Activated CD4-positive, alpha-beta T cell treated with anti-CD3 and anti-CD28 coated beads, Interleukin-2, amount 50 U/mL, for 48 hours (primary cell): ENCODE measurements around the gene MGAT4C.
"Not testable (repeated sequence)": the region's sequence is repeated elsewhere in the genome, so short reads cannot be mapped to it uniquely, and the experiment has no call there.

Experiments used
- DNase-seq, 2 experiments: peaks; one replicate each; pipeline ENCODE4 v3.0.0-alpha.2; 2020

MGAT4C gene

GRCh38 chr12:86256163-86256562, at the start of gene MGAT4C:
TSS of gene MGAT4C (minus strand) at chr12:86256391.
- no peak for DNase-seq

DNA sequence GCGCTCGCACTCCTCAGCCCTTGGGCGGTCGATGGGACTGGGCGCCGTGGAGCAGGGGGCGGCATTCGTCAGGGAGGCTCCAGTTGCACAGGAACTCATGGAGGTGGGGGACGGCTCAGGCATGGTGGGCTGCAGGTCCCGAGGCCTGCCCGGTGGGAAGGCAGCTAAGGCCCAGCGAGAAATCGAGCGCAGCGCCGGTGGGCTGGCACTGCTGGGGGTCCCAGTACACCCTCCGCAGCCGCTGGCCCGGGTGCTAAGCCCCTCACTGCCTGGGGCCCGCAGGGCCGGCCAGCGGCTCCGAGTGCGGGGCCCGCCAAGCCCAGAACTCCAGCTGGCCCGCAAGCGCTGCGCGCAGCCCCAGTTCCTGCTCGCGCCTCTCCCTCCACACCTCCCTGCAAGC, 40.2 kb upstream of the MGAT4C start:
- not testable (repeated sequence) for DNase-seq

DNA sequence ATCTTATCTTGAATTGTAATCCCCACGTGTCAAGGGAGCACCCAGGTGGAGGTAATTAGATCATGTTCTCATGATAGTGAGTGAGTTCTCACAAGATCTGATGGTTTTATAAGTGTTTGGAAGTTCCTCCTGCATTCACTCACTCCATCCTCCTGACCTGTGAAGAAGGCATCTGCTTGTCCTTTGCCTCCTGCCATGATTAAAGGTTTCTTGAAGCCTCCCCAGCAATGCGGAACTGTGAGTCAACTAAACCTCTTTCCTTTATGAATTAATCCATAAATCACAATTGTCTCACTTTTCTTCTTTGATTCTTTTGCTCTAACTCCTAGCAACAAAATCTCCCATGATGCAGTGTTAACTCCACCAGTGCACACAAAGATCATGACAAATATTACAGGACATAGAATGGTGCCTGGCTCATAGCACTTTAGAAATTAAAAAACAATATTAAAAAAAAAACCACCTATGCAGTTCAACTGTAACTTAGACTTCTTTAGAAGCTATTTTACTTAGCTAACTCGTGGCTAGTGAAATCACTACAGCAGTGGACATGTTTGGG, 37.6 kb upstream of the MGAT4C start:
- DNase-seq = no peak

GRCh38 chr12:86292480-86292879, 36.3 kb upstream of the MGAT4C start:
- DNase-seq = no peak

GRCh38 chr12:86290615-86291014, 34.4 kb upstream of the MGAT4C start:
- DNase-seq = no peak

- no peak for DNase-seq
Observed at GRCh38 chr12:86286119-86286518, 29.9 kb upstream of the MGAT4C start.

- DNase-seq = no peak
Observed at GRCh38 chr12:86283620-86284019, 27.4 kb upstream of the MGAT4C start.

- no peak for DNase-seq
Observed at GRCh38 chr12:86275356-86275755, 19.2 kb upstream of the MGAT4C start.

DNA sequence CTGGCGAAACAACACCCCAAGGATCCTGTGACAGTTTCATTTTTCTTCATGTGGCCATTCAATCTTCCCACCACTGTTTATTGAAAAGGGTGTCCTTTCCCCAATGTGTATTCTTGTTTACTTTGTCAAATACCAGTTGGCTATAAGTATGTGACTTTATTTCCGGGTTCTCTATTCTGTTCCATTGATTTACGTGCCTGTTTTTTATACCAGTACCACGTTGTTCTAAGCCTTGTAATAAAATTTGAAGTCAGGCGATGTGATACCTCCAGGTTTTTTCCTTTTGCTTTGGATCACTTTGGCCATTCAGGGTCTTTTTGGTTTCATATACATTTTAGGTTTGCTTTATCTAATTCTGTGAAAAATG, 9.1 kb upstream of the MGAT4C start:
- DNase-seq = no peak

DNA sequence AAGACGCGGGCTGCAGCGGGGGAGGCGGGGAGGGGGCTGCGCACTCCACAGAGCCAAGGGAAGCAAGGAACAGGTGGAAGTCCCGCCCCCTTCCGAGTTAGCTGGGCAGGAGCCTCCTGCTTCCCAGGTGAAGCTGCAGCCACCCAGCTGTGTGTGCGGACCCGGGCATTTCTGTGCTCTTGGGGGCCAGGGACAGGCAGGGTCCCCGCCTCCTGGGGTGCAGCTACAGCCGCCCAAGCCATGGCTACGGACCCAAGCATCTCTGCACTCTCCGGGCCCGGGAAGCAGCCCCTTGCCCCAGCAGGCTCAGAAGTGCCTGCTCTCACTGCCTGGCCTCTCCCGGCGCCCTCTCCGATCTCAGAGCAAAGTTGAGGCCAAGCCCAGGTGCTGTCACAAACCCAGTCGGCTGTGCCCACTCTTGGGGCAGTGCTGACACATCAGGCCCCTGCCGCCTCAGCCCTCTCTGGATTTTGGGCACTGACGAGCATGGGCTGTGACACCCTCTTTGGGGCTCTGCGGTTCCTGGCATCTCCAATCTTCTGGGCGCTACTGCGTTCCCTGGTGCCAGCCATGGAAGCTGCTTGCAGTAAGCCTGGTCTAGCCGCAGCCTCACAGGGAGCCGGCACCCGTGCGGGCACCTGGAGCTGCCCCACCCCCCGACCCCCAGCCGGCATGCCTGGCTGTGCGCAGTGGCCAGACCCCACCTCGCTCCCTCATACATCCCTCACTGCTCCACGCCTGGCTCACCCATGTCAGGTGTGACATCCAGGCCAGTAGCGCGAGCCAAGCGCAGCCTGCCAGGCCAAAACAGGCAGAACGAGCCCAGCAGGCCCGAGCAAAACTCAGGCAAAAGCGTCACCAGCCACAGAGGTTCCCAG, 8.5 kb upstream of the MGAT4C start:
- DNase-seq = no peak

DNA sequence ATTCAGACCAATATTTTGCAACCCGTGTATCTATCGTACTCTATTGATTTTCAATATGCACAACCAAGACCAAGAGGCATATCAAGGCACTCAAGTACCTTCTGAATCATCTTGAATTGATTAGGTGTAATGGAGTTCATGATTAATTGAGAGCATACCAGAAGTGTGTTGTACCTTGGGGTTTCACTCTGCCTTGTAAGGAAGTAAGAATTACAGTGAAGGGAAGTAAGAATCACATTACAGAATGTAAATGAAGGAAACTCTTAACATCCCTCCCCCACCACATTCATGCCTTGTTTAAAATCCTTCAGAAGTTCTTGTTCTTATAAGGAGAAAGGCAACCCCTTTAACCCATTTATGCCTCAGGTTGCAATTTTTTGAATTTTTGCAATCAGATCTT, 5.4 kb upstream of the MGAT4C start:
- no peak for DNase-seq

- DNase-seq = no peak
Observed at GRCh38 chr12:86261142-86261541, 5.0 kb upstream of the MGAT4C start.

- DNase-seq = no peak
Observed at GRCh38 chr12:86260183-86260582, 4.0 kb upstream of the MGAT4C start.

DNA sequence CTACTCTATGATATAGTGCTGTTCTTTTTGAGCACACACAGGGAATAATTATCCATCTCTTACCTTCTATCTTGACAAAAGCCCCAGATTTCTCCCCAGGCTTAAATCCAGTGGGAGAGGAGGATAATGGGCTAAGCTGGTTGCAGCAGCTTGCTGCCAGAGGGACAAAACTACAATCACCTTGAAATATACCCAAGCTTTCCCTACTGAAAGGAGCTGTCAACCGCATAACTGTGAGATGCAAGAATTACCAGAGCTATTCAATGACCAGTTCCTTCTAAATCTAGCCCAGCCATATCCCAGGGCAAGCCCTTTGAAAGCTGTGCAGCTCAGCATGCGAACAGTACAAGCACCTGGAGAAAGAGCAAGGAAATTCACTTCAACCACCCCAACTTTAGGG, 943 bp upstream of the MGAT4C start:
- DNase-seq = no peak

GRCh38 chr12:86254399-86255107, 1.6 kb downstream of the MGAT4C start:
- DNase-seq = no peak

- no peak for DNase-seq
Observed at GRCh38 chr12:86249851-86250250, 6.3 kb downstream of the MGAT4C start.

DNA sequence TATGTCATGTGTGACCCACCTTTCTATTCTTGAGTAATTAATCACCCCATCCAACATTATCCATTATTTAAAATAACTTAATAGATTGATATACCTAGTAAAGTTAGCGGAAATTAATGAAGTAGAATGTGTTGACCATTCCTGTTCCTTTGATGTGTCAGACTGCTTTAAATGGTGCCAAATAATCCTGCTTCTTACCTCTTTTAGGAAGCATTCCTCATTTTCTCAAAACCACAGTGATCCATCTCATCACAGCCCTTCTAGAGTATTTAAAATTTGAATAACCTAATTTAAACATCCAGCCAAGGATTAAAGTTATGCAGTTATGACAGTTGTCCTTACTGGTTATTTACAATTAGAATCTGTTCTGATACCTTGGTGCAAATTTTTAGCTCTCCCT, 6.9 kb downstream of the MGAT4C start:
- DNase-seq = no peak

- no peak for DNase-seq
Observed at GRCh38 chr12:86247871-86248270, 8.3 kb downstream of the MGAT4C start.

GRCh38 chr12:86241600-86241999, 14.6 kb downstream of the MGAT4C start:
- DNase-seq = no peak

DNA sequence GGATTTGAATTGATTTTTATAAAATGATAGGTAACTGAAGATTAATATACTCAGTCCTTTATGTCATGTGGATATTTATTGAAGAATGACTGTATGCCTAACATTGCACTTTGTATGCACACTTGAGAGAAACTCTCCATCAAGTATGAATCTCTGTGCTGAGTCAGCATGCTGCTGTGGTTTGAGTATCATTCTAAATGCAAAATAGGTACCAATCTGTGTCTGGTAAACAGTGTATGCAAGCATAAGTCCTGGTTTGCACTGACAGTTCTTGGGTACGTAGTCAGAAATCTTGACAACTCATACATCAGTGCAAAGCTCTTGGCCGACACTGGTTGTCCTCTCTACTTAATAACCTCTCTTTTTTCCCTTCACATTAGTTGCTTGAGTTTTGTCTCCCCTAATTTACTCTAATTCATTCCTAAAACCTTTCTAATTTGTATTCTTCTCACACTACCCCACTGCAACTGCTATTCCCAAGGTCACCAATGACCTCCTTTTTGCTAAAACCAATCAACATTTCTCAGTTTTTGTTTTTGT, 21.8 kb downstream of the MGAT4C start:
- no peak for DNase-seq

- DNase-seq = no peak
Observed at GRCh38 chr12:86233126-86233525, 23.1 kb downstream of the MGAT4C start.

- no peak for DNase-seq
Observed at GRCh38 chr12:86230516-86231146, 25.6 kb downstream of the MGAT4C start.

- DNase-seq = no peak
Observed at GRCh38 chr12:86229772-86230171, 26.4 kb downstream of the MGAT4C start.
